Peyer's patch (tissue), 4 donors: Measurements from ENCODE around the gene ST7.

ENCODE experiments used
- CTCF ChIP-seq, 6 experiments: fragments of 450-650 bp in 4 of 6; fragments of 200-600 bp in 2 of 6; sonication (generic) in 1 of 6; IDR thresholded peaks; one replicate each; pipeline ENCODE4 v1.5.1; 2017 to 2019; ENCODE audit warnings: antibody characterized with exemption in 6 of 6, mild to moderate bottlenecking in 3 of 6, moderate library complexity in 1 of 6
- POLR2A ChIP-seq, 2 donors: fragments of 450-650 bp; IDR thresholded peaks; one replicate each; pipeline ENCODE4 v1.5.1; 2017; ENCODE audit warnings: antibody characterized with exemption in 2 of 2, mild to moderate bottlenecking in 2 of 2, moderate library complexity in 2 of 2

GRCh38 chr7:117123311-117123926 is 170.1 kb downstream of the ST7 start:
- TF ChIP-seq CTCF (IDR thresholded peaks at IDR 0.05) (no peak), POLR2A (IDR thresholded peaks at IDR 0.05) (no peak)
